NCI-H524 treated with DMSO at 0.1 percent for 48 hours (cell line): ENCODE measurements around the gene PARP2.

ENCODE experiments used
- DNase-seq: peaks from one replicate; lab custom pipeline; 2025; lab: John Stamatoyannopoulos, UW

The PARP2 gene

GRCh38 chr14:20400965-20401593 is 57.6 kb downstream of the PARP2 start:
- DNase-seq: no peak

- no peak for DNase-seq
Measured at GRCh38 chr14:20403521-20403920, 60.1 kb downstream of the PARP2 start.
